Thoracic aorta (tissue), 2 donors: ENCODE data around the gene H2AZ1. TPM values are rescaled to one million over a fixed set of nuclear protein-coding genes. Genes with fewer than 3 reads are reported as not detected.
"Not testable (repeated sequence)": the region's sequence is repeated elsewhere in the genome, so short reads cannot be mapped to it uniquely, and the experiment has no call there.

Experiments
- ATAC-seq: fragments of 150-250 bp; one replicate; pipeline ENCODE4 v1.8.0; 2017; ENCODE audit warnings: low read depth; ENCODE audit not compliant: insufficient number of reproducible peaks, low FRiP score
- DNase-seq: peaks from one replicate; pipeline ENCODE4 v3.0.0-alpha.2; 2020; ENCODE audit warnings: low spot score
- H3K27ac ChIP-seq, 2 donors: fragments of 200-600 bp; sonication (generic); 1 replicate in 1 of 2; 2 replicates in 1 of 2; pipeline ENCODE4 v1.5.1; 2016; ENCODE audit warnings: mild to moderate bottlenecking in 2 of 2, moderate library complexity in 2 of 2
- H3K27me3 ChIP-seq: fragments of 200-600 bp; sonication (generic); replicated peaks from 2 replicates; pipeline ENCODE4 v1.6.0; 2016; ENCODE audit warnings: mild to moderate bottlenecking; ENCODE audit not compliant: insufficient read depth
- H3K36me3 ChIP-seq: fragments of 200-600 bp; sonication (generic); one replicate; pipeline ENCODE4 v1.5.1; 2016
- H3K4me1 ChIP-seq, 2 donors: fragments of 200-600 bp; sonication (generic); 1 replicate in 1 of 2; 2 replicates in 1 of 2; pipeline versions ENCODE4 v1.5.1 to v1.6.0; 2016; ENCODE audit warnings: low read depth in 2 of 2, mild to moderate bottlenecking in 1 of 2; ENCODE audit not compliant: control insufficient read depth in 1 of 2
- H3K4me3 ChIP-seq: fragments of 200-600 bp; sonication (generic); 2 replicates; pipeline ENCODE4 v1.5.1; 2016; ENCODE audit warnings: mild to moderate bottlenecking
- H3K9me3 ChIP-seq: fragments of 200-600 bp; sonication (generic); 2 replicates; pipeline ENCODE4 v1.5.1; 2016
- CTCF ChIP-seq: fragments of 200-600 bp; sonication (generic); IDR thresholded peaks from one replicate; pipeline ENCODE4 v1.5.1; 2019; ENCODE audit warnings: antibody characterized with exemption
- total RNA-seq, 2 donors: library from RNA; depleted of rRNA; stranded (reverse); fragments of >200 nt; gene quantifications; one replicate each; pipeline versions ENCODE4 v1.1.0 to v1.2.3, GENCODE V29; 2016

H2AZ1 gene
- total RNA-seq, 2 donors from 2014 or later: 65.3 to 115 TPM

- Histone ChIP-seq H3K4me1 (no peaks in the 10 kb centered on the region), H3K9me3 (no peaks in the 10 kb centered on the region), H3K27ac (no peak overlapping the region), H3K27me3 (no peaks in the 10 kb centered on the region), H3K4me3 (no peak overlapping the region), H3K36me3 (no peaks in the 10 kb centered on the region)
- no peak for ATAC-seq
- no peak for DNase-seq
- no peak for TF ChIP-seq CTCF
Measured at GRCh38 chr4:99965674-99966350, 15.7 kb upstream of the H2AZ1 start.

GRCh38 chr4:99965173-99965572 is 15.1 kb upstream of the H2AZ1 start:
- no peak for TF ChIP-seq CTCF
- no peak for ATAC-seq
- Histone ChIP-seq H3K27ac (no peak overlapping the region), H3K4me1 (no peaks in the 10 kb centered on the region), H3K4me3 (no peak overlapping the region), H3K36me3 (no peaks in the 10 kb centered on the region), H3K27me3 (no peaks in the 10 kb centered on the region), H3K9me3 (no peaks in the 10 kb centered on the region)
- DNase-seq: no peak

GRCh38 chr4:99961711-99962110 is 11.6 kb upstream of the H2AZ1 start:
- Histone ChIP-seq H3K27ac (no peak overlapping the region), H3K4me3 (no peak overlapping the region), H3K36me3 (no peaks in the 10 kb centered on the region), H3K4me1 (no peaks in the 10 kb centered on the region), H3K27me3 (no peaks in the 10 kb centered on the region), H3K9me3 (no peaks in the 10 kb centered on the region)
- ATAC-seq (no peak), DNase-seq (no peak)
- TF ChIP-seq CTCF: no peak

GRCh38 chr4:99960648-99961047 is 10.6 kb upstream of the H2AZ1 start:
- DNase-seq (no peak), ATAC-seq (no peak)
- no peak for TF ChIP-seq CTCF
- Histone ChIP-seq H3K9me3 (no peaks in the 10 kb centered on the region), H3K27ac (no peak overlapping the region), H3K27me3 (no peaks in the 10 kb centered on the region), H3K4me1 (no peaks in the 10 kb centered on the region), H3K4me3 (no peak overlapping the region), H3K36me3 (no peaks in the 10 kb centered on the region)

- not testable (repeated sequence) for H3K36me3 ChIP-seq, H3K9me3 ChIP-seq, H3K27me3 ChIP-seq, H3K27ac ChIP-seq, H3K4me1 ChIP-seq, ATAC-seq, H3K4me3 ChIP-seq, DNase-seq
Measured at GRCh38 chr4:99958207-99958606, 8.1 kb upstream of the H2AZ1 start.

GRCh38 chr4:99950913-99951254 is 809 bp upstream of the H2AZ1 start:
- H3K9me3 ChIP-seq: no peaks in the 10 kb centered on the region
- peaks cover 12 to 25% of the 10 kb centered on the region in 2 donors for H3K4me1 ChIP-seq
- no peaks in the 10 kb centered on the region for H3K36me3 ChIP-seq
- H3K4me3 ChIP-seq: peak overlapping the region; percentile 77
- DNase-seq (no peak), ATAC-seq (no peak)
- H3K27me3 ChIP-seq: no peaks in the 10 kb centered on the region
- no peak for TF ChIP-seq CTCF
- peak overlapping the region; percentile 67 to 81 for H3K27ac ChIP-seq
